Parathyroid adenoma (tissue), 2 donors: ENCODE measurements around the gene PRRX2.
A peak's percentile ranks its signal among the peaks of the same experiment; 100 is the strongest.
"Not testable (repeated sequence)": the region's sequence is repeated elsewhere in the genome, so short reads cannot be mapped to it uniquely, and the experiment has no call there.

Experiments
- H2AFZ ChIP-seq: fragments of 300-600 bp; sonication (generic); one replicate; pipeline ENCODE4 v1.7.0; 2017; ENCODE audit warnings: antibody characterized with exemption, mild to moderate bottlenecking
- H3K27ac ChIP-seq: fragments of 300-600 bp; sonication (generic); one replicate; pipeline ENCODE4 v1.7.0; 2017
- H3K27me3 ChIP-seq: fragments of 300-600 bp; sonication (generic); one replicate; pipeline ENCODE4 v1.7.0; 2017; ENCODE audit warnings: low read length; ENCODE audit not compliant: control insufficient read depth, insufficient read depth
- H3K36me3 ChIP-seq: fragments of 300-600 bp; sonication (generic); one replicate; pipeline ENCODE4 v1.7.0; 2017; ENCODE audit warnings: low read length; ENCODE audit not compliant: control insufficient read depth, insufficient read depth
- H3K4me1 ChIP-seq: fragments of 300-600 bp; sonication (generic); one replicate; pipeline ENCODE4 v1.7.0; 2017; ENCODE audit warnings: control low read depth
- H3K4me2 ChIP-seq: fragments of 300-600 bp; sonication (generic); one replicate; pipeline ENCODE4 v1.7.0; 2017; ENCODE audit warnings: low read length
- H3K4me3 ChIP-seq: fragments of 300-600 bp; sonication (generic); one replicate; pipeline ENCODE4 v1.7.0; 2017; ENCODE audit warnings: low read depth, low read length
- H3K79me2 ChIP-seq: fragments of 300-600 bp; sonication (generic); one replicate; pipeline ENCODE4 v1.7.0; 2017; ENCODE audit warnings: control low read depth
- H3K9ac ChIP-seq: fragments of 300-600 bp; sonication (generic); one replicate; pipeline ENCODE4 v1.7.0; 2017; ENCODE audit warnings: mild to moderate bottlenecking
- H3K9me3 ChIP-seq: fragments of 300-600 bp; sonication (generic); one replicate; pipeline ENCODE4 v1.7.0; 2017; ENCODE audit warnings: low read length; ENCODE audit not compliant: control insufficient read depth
- TF ChIP-seq, protein P1 (sequence below): fragments of 300-600 bp; sonication (generic); IDR thresholded peaks from one replicate; pipeline ENCODE4 v1.7.0; 2017; ENCODE audit warnings: antibody characterized with exemption, mild to moderate bottlenecking
- donor health status: primary hyperparathyroidism.

PRRX2 gene

DNA sequence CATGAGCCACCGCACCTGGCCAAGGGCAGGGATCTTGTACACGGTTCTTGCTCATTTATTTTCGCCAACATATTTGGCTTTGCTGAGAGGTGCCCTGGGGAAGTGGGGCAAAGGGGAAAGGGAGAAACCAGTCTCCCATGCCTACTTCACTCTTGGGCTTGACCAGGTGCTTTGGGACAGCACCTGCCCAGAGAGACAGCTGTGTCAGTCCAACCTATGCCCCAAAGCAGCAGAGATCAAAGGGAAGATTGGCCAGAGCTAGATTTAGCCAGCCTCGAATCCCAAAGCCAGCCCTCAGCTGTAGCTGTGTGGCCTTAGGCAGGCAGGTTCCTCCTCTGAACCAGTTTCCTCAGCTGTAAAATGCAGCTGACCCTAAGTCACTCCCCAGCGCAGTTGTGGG, 89.7 kb downstream of the PRRX2 start:
- Histone ChIP-seq H2AFZ (no peak overlapping the region), H3K36me3 (no peaks in the 10 kb centered on the region), H3K4me1 (peaks cover 15% of the 10 kb centered on the region), H3K9ac (no peak overlapping the region), H3K79me2 (no peaks in the 10 kb centered on the region), H3K27ac (peak overlapping the region; percentile 85), H3K27me3 (no peaks in the 10 kb centered on the region), H3K4me3 (no peak overlapping the region), H3K4me2 (no peak overlapping the region), H3K9me3 (no peaks in the 10 kb centered on the region)
- TF ChIP-seq, protein P1, sequence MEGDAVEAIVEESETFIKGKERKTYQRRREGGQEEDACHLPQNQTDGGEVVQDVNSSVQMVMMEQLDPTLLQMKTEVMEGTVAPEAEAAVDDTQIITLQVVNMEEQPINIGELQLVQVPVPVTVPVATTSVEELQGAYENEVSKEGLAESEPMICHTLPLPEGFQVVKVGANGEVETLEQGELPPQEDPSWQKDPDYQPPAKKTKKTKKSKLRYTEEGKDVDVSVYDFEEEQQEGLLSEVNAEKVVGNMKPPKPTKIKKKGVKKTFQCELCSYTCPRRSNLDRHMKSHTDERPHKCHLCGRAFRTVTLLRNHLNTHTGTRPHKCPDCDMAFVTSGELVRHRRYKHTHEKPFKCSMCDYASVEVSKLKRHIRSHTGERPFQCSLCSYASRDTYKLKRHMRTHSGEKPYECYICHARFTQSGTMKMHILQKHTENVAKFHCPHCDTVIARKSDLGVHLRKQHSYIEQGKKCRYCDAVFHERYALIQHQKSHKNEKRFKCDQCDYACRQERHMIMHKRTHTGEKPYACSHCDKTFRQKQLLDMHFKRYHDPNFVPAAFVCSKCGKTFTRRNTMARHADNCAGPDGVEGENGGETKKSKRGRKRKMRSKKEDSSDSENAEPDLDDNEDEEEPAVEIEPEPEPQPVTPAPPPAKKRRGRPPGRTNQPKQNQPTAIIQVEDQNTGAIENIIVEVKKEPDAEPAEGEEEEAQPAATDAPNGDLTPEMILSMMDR: no peak

DNA sequence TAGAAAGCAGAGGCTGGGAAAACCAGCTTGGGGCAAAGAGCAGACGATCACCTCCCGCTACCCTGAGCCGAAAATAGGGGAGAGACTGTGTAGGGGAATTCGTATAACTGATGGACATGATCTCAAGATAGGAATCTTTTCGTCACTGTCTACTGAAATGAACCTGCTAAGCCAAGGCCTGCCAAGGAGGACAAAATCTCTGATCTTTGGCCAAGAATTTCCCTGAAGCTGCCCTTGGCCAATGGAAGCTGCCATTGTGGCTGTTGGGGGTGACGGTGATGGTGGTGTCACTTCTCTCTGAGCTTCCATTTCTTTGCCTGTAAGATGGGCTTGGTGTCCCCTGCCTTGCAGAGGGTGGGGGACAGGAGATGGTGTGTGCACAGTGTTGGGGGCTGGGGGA, 90.7 kb downstream of the PRRX2 start:
- peak overlapping the region; percentile 64 for H2AFZ ChIP-seq
- H3K79me2 ChIP-seq: no peaks in the 10 kb centered on the region
- H3K27ac ChIP-seq: peak overlapping the region; percentile 85
- H3K9ac ChIP-seq: no peak overlapping the region
- peaks cover 15% of the 10 kb centered on the region for H3K4me1 ChIP-seq
- no peaks in the 10 kb centered on the region for H3K27me3 ChIP-seq
- H3K4me2 ChIP-seq: peak overlapping the region; percentile 41
- TF ChIP-seq, protein P1: no peak
- H3K9me3 ChIP-seq: no peaks in the 10 kb centered on the region
- no peak overlapping the region for H3K4me3 ChIP-seq
- H3K36me3 ChIP-seq: no peaks in the 10 kb centered on the region

DNA sequence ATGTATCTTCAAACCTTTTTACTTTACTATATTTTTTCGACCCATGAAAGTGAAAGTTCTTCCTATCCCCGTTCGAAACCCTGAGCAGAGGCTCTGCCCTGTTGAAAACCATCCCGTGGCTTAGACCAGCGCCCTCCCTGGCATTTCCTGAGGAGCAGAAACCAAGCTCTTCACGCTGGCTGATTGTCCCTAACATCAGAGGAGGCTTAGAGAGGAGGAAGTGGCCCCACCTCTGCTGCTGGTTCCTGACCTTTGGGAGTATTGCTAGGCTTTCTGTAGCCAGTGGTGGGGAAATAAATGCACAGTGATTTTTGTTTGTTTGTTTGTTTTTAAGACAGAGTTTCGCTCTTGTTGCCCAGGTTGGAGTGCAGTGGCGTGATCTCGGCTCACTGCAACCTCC, 91.6 kb downstream of the PRRX2 start:
- no peak overlapping the region for H3K9ac ChIP-seq
- H3K4me1 ChIP-seq: peaks cover 15% of the 10 kb centered on the region
- peak overlapping the region; percentile 64 for H2AFZ ChIP-seq
- TF ChIP-seq, protein P1: no peak
- no peaks in the 10 kb centered on the region for H3K79me2 ChIP-seq
- no peaks in the 10 kb centered on the region for H3K36me3 ChIP-seq
- no peak overlapping the region for H3K4me3 ChIP-seq
- H3K27ac ChIP-seq: no peak overlapping the region
- H3K27me3 ChIP-seq: no peaks in the 10 kb centered on the region
- H3K9me3 ChIP-seq: no peaks in the 10 kb centered on the region
- H3K4me2 ChIP-seq: no peak overlapping the region

DNA sequence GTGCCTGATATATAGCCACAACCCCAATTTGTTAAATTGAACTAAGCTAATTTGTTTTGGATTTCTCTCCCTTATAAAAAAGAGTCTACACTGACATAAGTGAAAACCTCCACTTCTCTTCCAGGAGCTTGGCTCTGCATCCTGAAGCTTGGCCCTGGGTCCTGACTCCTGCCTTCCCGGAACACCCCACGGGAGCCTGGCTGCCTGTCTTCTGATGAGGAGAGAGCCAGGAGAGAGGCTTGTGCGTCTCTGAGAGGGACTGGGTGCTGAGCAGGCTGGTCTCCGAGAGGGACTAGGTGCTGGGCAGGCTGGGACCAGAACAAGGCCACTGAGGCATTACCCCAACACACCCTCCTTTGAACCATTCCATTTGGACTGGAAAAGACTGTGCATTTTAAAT, 93.9 kb downstream of the PRRX2 start:
- H3K4me3 ChIP-seq: no peak overlapping the region
- TF ChIP-seq, protein P1: no peak
- H3K4me2 ChIP-seq: no peak overlapping the region
- no peak overlapping the region for H3K9ac ChIP-seq
- no peaks in the 10 kb centered on the region for H3K9me3 ChIP-seq
- no peak overlapping the region for H2AFZ ChIP-seq
- no peak overlapping the region for H3K27ac ChIP-seq
- no peaks in the 10 kb centered on the region for H3K36me3 ChIP-seq
- no peaks in the 10 kb centered on the region for H3K27me3 ChIP-seq
- H3K4me1 ChIP-seq: peaks cover 9% of the 10 kb centered on the region
- no peaks in the 10 kb centered on the region for H3K79me2 ChIP-seq

DNA sequence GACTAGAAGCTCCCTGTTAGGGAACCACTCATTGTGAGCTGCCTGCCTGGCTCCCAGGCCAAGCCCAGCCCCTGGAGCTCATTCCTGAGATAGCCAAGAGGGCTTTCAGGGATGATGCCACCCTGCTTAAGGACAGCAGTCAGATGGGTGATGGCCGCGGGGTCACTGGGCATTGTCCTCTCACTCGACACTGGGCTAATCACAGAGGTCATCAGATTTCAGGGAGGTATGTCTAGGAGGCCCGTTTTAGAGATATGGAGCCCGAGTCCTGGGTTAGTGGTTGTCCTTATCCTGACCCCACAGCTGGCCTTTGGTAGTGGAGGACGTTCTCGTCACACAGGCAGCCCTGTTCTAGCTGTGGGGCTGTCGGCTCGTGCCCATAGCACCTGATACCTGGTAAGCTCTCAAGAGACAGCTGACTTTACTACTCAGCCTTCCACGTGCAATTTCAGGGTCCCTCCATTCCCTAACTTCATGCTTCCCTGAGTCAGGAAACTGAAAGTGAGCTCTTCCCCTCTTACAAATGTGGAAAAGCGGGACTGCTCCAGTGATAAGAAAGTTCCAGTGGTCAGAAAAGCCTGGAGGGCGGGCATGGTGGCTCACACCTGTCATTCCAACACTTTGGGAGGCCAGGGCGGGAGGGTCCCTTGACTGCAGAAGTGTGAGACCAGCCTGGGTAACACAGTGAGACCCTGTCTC, 94.5 kb downstream of the PRRX2 start:
- Histone ChIP-seq H3K79me2 (no peaks in the 10 kb centered on the region), H3K4me1 (peaks cover 8% of the 10 kb centered on the region), H3K9ac (no peak overlapping the region), H3K27ac (no peak overlapping the region), H3K4me2 (no peak overlapping the region), H2AFZ (no peak overlapping the region), H3K9me3 (no peaks in the 10 kb centered on the region), H3K36me3 (no peaks in the 10 kb centered on the region), H3K4me3 (no peak overlapping the region), H3K27me3 (no peaks in the 10 kb centered on the region)
- TF ChIP-seq, protein P1: no peak

DNA sequence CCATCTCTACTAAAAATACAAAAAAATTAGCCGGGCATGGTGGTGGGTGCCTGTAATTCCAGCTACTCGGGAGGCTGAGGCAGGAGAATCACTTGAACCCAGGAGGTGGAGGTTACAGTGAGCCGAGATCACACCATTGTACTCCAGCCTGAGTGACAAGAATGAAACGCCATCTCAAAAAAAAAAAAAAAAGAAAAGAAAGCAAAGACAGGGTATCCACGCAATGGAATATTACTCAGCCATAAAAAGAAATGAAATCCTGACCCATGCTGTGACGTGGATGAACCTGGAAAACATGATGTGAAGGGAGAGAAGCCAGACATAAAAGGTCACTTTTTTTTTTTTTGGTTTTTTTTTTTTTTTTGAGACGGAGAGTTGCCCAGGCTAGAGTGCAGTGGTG, 95.3 kb downstream of the PRRX2 start:
- not testable (repeated sequence) for H3K4me1 ChIP-seq, H3K27ac ChIP-seq, H3K9ac ChIP-seq, H3K9me3 ChIP-seq, H3K79me2 ChIP-seq, H3K4me3 ChIP-seq, H3K36me3 ChIP-seq, H3K27me3 ChIP-seq, H3K4me2 ChIP-seq, H2AFZ ChIP-seq
